ACC112 (cell line): ENCODE measurements around the gene CLEC16A.

Experiments used
- H2AFZ ChIP-seq: fragments of 200-600 bp; sonication (generic); one replicate; pipeline ENCODE4 v1.6.0; 2017; ENCODE audit warnings: antibody characterized with exemption, low read length; ENCODE audit not compliant: unreplicated experiment
- H3K27ac ChIP-seq: fragments of 200-600 bp; sonication (generic); 2 replicates; pipeline ENCODE4 v1.5.1; 2014; ENCODE audit warnings: low read depth, mild to moderate bottlenecking, antibody characterized with exemption, low read length, moderate library complexity
- H3K27me3 ChIP-seq: fragments of 200-600 bp; sonication (generic); 2 replicates; pipeline ENCODE4 v1.6.1; 2014; ENCODE audit warnings: mild to moderate bottlenecking, antibody characterized with exemption, low read length, moderate library complexity, mixed read lengths; ENCODE audit not compliant: insufficient read depth
- H3K36me3 ChIP-seq: fragments of 200-600 bp; sonication (generic); 2 replicates; pipeline ENCODE4 v1.6.1; 2016; ENCODE audit warnings: mild to moderate bottlenecking, antibody characterized with exemption, low read length, moderate library complexity, mixed read lengths; ENCODE audit not compliant: insufficient read depth
- H3K4me1 ChIP-seq: fragments of 200-600 bp; sonication (generic); one replicate; pipeline ENCODE4 v1.6.1; 2016; ENCODE audit warnings: low read length, mixed read lengths; ENCODE audit not compliant: insufficient read depth, unreplicated experiment, control insufficient read depth
- H3K4me3 ChIP-seq: fragments of 200-600 bp; sonication (generic); 2 replicates; pipeline ENCODE4 v1.5.1; 2014; ENCODE audit warnings: mild to moderate bottlenecking, low read depth, low read length
- H3K79me2 ChIP-seq: fragments of 200-600 bp; sonication (generic); one replicate; pipeline ENCODE4 v1.6.0; 2016; ENCODE audit warnings: low read length; ENCODE audit not compliant: control insufficient read depth, unreplicated experiment, insufficient read depth

Gene CLEC16A

DNA sequence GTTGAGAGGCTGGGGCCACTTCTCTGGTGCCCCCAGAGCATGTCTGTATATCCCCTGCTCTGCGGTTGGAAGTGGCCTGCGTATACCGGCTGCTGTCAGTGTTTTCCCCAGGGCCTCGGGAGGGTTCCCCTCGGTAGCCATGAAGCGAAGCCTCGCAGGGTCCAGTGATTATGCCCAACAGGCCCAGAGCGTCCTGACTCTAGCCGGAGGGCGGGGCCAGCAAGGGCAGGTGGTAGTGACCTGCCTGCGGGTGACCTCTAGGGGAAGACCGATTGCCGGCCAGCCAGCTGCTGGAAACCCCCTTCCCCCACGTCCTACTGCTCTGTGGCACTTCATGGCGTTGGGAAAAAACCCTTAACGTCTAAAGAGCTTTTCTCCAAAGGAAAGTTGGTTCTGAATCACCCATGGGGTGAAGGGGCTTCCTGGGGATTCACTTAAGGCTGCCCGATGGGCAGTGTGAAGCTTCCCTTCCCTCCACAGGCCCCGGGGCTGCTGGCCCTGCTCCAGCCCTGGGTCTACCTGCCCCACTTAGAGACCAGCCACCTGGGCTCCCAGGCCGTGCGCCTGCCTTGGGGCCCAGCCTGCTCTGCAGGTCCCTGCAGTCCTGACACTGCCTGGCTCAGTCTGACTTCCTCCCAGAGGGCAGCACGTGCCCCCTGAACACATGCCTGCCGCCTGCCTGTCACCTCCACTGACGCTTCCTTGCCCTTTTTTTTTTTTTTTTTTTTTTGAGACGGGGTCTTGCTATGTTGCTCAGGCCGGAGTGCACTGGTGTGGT is 238.9 kb downstream of the CLEC16A start:
- Histone ChIP-seq H3K36me3 (no peaks in the 10 kb centered on the region), H3K27me3 (no peaks in the 10 kb centered on the region), H3K79me2 (no peaks in the 10 kb centered on the region), H3K4me1 (no peaks in the 10 kb centered on the region), H2AFZ (no peak overlapping the region), H3K4me3 (no peak overlapping the region), H3K27ac (no peak overlapping the region)

- H3K27me3 ChIP-seq, result no peaks in the 10 kb centered on the region
- no peak overlapping the region for H2AFZ ChIP-seq
- no peaks in the 10 kb centered on the region for H3K79me2 ChIP-seq
- no peak overlapping the region for H3K4me3 ChIP-seq
- H3K4me1 ChIP-seq, result no peaks in the 10 kb centered on the region
- no peak overlapping the region for H3K27ac ChIP-seq
- no peaks in the 10 kb centered on the region for H3K36me3 ChIP-seq
Measured at GRCh38 chr16:11183951-11184350, 239.6 kb downstream of the CLEC16A start.

DNA sequence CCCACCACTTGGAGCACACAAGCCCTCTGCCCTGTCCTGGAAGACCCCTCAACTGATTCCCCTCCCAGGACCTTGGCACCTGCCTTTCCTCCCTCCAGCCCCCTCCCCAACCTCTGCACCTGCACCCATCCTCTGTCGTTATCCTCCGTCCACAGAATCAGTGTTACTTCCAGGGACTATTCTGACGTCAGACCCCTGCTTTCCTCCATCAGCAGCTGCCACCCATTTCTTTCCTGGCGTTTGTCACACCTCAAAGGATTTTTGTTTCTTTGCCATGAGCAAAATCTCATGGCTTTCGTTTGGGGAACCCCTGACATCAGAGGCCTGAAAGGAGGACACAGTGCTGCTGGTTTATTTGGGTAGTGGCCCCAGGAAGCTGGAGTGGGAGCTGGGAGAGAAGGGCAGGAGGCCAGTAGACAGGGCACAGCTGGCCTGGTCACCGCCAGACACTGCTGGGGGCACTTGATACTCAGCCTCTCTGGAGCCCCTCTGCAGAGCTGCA is 243.2 kb downstream of the CLEC16A start:
- no peaks in the 10 kb centered on the region for H3K79me2 ChIP-seq
- no peak overlapping the region for H3K4me3 ChIP-seq
- H2AFZ ChIP-seq, result no peak overlapping the region
- no peaks in the 10 kb centered on the region for H3K36me3 ChIP-seq
- no peaks in the 10 kb centered on the region for H3K27me3 ChIP-seq
- H3K27ac ChIP-seq, result no peak overlapping the region
- H3K4me1 ChIP-seq, result peaks cover 4% of the 10 kb centered on the region

- Histone ChIP-seq H3K4me1 (peaks cover 4% of the 10 kb centered on the region), H3K27me3 (no peaks in the 10 kb centered on the region), H3K36me3 (no peaks in the 10 kb centered on the region), H3K4me3 (no peak overlapping the region), H3K27ac (no peak overlapping the region), H2AFZ (no peak overlapping the region), H3K79me2 (no peaks in the 10 kb centered on the region)
Measured at GRCh38 chr16:11188801-11189740, 244.7 kb downstream of the CLEC16A start.

GRCh38 chr16:11190588-11191560 is 246.5 kb downstream of the CLEC16A start:
- no peak overlapping the region for H3K27ac ChIP-seq
- no peaks in the 10 kb centered on the region for H3K36me3 ChIP-seq
- H3K4me1 ChIP-seq, result peaks cover 4% of the 10 kb centered on the region
- H3K27me3 ChIP-seq, result no peaks in the 10 kb centered on the region
- H2AFZ ChIP-seq, result no peak overlapping the region
- no peak overlapping the region for H3K4me3 ChIP-seq
- no peaks in the 10 kb centered on the region for H3K79me2 ChIP-seq

DNA sequence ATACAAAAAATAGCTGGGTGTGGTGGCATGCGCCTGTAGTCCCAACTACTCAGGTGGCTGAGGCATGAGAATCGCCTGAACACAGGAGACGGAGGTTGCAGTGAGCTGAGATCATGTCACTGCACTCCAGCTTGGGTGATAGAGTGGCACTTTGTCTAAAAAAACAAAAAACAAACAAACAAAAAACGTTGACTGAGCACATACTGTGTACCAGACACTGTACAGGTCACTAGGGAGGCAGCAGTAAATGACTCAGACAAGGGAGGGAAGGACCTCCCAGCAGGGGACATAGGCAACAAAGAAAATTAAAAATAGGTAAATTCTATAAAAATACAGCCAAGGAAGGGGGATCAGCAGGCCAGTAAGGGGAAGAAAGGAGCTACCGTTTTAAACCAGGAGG is 247.3 kb downstream of the CLEC16A start:
- H3K4me3 ChIP-seq, result no peak overlapping the region
- no peak overlapping the region for H3K27ac ChIP-seq
- no peaks in the 10 kb centered on the region for H3K27me3 ChIP-seq
- H2AFZ ChIP-seq, result no peak overlapping the region
- no peaks in the 10 kb centered on the region for H3K36me3 ChIP-seq
- H3K4me1 ChIP-seq, result peaks cover 4% of the 10 kb centered on the region
- no peaks in the 10 kb centered on the region for H3K79me2 ChIP-seq

DNA sequence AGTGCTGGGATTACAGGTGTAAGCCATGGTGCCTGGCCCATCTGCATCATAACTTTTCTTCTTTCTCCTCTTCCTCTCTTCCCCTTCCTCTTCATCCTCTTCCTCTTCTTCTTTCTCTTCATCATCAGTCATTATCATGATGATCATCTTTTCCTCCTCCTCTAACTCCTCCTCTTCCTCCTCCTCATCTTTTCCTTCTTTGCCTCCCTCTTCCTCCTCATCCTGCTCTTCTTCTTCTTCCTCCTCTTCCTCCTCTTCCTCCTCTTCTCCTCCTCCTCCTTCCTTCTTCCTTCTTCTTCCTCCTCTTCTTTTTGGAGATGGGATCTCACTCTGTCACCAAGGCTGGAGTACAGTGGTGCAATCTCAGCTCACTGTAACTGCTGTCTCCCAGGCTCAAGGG is 249.1 kb downstream of the CLEC16A start:
- Histone ChIP-seq H3K4me1 (peaks cover 4% of the 10 kb centered on the region), H3K79me2 (no peaks in the 10 kb centered on the region), H3K27me3 (no peaks in the 10 kb centered on the region), H3K4me3 (no peak overlapping the region), H2AFZ (no peak overlapping the region), H3K36me3 (no peaks in the 10 kb centered on the region), H3K27ac (no peak overlapping the region)

DNA sequence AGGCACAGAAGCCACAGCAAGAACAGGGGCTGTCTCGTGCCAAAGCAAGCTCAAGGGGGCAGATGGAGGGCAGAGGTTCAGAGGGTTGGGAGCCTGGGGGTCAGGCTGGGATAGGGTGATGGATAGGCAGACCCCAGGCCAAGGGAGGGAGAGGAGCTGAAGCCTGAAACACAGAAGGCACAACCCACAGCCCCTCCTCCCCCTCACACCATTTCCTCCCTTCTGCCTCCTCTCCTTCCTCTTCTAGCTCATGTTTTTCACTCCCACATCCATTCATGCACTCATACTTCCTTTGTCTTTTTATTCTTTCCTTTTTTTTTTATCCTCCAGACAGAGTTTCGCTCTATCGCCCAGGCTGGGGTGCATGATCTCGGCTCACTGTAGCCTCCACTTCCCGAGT is 250.5 kb downstream of the CLEC16A start:
- H2AFZ ChIP-seq, result no peak overlapping the region

DNA sequence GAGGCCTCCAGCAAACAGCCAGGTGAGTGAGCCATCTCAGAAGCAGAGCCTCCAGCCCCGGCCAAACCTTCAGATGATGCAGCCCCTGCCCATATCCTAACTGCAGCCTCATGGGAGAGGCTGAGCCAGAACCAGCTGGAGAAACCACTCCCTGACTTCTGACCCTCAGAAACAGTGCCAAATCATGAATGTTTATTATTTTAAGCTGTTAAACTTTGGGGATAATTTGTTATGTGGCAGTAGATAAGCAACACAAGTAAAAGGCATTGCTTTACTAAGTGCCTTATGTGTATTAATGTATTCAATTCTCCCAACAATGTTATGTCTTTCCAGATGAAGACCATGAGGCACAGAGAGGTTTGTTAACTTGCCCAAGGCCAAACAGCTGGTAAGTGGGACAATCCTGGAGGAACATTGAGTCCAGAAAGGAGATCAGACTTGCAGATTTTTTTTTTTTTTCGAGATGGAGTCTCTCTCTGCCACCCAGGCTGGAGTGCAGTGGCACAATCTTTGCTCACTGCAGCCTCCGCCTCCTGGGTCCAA is 252.0 kb downstream of the CLEC16A start:
- peaks cover 14% of the 10 kb centered on the region for H3K4me1 ChIP-seq

More for the DNA sequence above, 250.5 kb downstream of the CLEC16A start:
- Histone ChIP-seq H3K79me2 (no peaks in the 10 kb centered on the region), H3K4me3 (no peak overlapping the region), H3K27me3 (no peaks in the 10 kb centered on the region), H3K4me1 (peaks cover 10% of the 10 kb centered on the region), H3K27ac (no peak overlapping the region), H3K36me3 (no peaks in the 10 kb centered on the region)

DNA sequence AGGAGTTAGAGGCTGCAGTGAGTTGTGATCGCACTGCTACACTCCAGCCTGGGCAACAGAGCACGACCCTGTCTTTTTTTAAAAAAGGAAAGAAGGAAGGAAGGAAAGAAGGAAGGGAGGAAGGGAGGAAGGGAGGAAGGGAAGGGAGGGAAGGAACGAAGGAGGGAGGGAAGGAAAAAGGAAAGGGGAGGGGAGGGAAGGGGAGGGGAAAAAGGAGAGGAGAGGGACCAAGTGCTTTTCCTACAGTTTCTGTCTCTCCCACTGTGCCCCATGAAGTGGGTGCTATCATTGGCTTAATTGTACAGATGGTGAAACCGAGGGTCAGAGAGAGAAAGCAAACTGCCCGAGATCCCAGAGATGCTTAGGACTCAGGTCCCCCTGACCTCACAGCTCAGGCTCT is 254.0 kb downstream of the CLEC16A start:
- H3K4me3 ChIP-seq, result no peak overlapping the region
- H3K27ac ChIP-seq, result no peak overlapping the region
- H3K4me1 ChIP-seq, result peaks cover 27% of the 10 kb centered on the region
- H3K27me3 ChIP-seq, result no peaks in the 10 kb centered on the region
- H3K36me3 ChIP-seq, result no peaks in the 10 kb centered on the region
- H2AFZ ChIP-seq, result no peak overlapping the region
- no peaks in the 10 kb centered on the region for H3K79me2 ChIP-seq

More for the DNA sequence above, 252.0 kb downstream of the CLEC16A start:
- Histone ChIP-seq H3K36me3 (no peaks in the 10 kb centered on the region), H3K79me2 (no peaks in the 10 kb centered on the region), H3K27me3 (no peaks in the 10 kb centered on the region), H3K27ac (no peak overlapping the region), H2AFZ (no peak overlapping the region), H3K4me3 (no peak overlapping the region)
